HepG2 (cell line): ENCODE results near the gene TMEM132D. TPM values are rescaled to one million over a fixed set of nuclear protein-coding genes. Genes with fewer than 3 reads are reported as not detected.

Experiments
- CHD4 ChIP-seq: fragments of 200-600 bp; sonication (generic); IDR thresholded peaks from 2 replicates; pipeline ENCODE4 v1.7.0; 2017; ENCODE audit warnings: mild to moderate bottlenecking, low read length, borderline replicate concordance
- MAF1 ChIP-seq: sonication (generic); formaldehyde crosslinking; IDR thresholded peaks from 2 replicates; pipeline ENCODE4 v1.5.0; 2020; ENCODE audit warnings: missing genetic modification reagents, borderline replicate concordance
- MIER2 ChIP-seq: IDR thresholded peaks from 2 replicates; pipeline ENCODE4 v1.6.1; 2016; ENCODE audit warnings: missing biosample characterization, missing genetic modification reagents
- NKX3-1 ChIP-seq: sonication (generic); formaldehyde crosslinking; IDR thresholded peaks from 2 replicates; pipeline ENCODE4 v1.5.0; 2020; ENCODE audit warnings: missing genetic modification reagents
- PHB2 ChIP-seq: fragments of 450-650 bp; IDR thresholded peaks from 2 replicates; pipeline ENCODE4 v1.6.1; 2018; ENCODE audit not compliant: partially characterized antibody
- PRDM15 ChIP-seq: sonication (generic); formaldehyde crosslinking; IDR thresholded peaks from 2 replicates; pipeline ENCODE4 v1.4.0; 2020; ENCODE audit warnings: missing genetic modification reagents
- TRIM24 ChIP-seq: sonication (generic); formaldehyde crosslinking; IDR thresholded peaks from 2 replicates; pipeline ENCODE4 v1.8.0; 2022; ENCODE audit warnings: mild to moderate bottlenecking, missing genetic modification reagents
- ZNF317 ChIP-seq: sonication (generic); formaldehyde crosslinking; IDR thresholded peaks from 2 replicates; pipeline ENCODE4 v1.5.0; 2020; ENCODE audit warnings: mild to moderate bottlenecking, missing genetic modification reagents
- polyA plus RNA-seq, 8 experiments: library from polyadenylated mRNA; depleted of rRNA in 3 of 8; stranded (reverse) in 7 of 8; unstranded in 1 of 8; fragments of >200 nt; fragmentation: Illumina TruSeq in 4 of 8; extraction: Trizol in 4 of 8; gene quantifications; 2 replicates each; pipeline versions ENCODE4 v1.2.1 to v1.2.3, GENCODE V29; 2011 to 2016; ENCODE audit warnings: low read depth in 4 of 8, missing spikeins in 1 of 8, mixed read lengths in 1 of 8; ENCODE audit not compliant: insufficient read depth in 1 of 8
- total RNA-seq, 5 experiments: library from RNA; depleted of rRNA; stranded (reverse); fragments of >200 nt; fragmentation: Illumina TruSeq; extraction: Trizol; gene quantifications; 2 replicates each; pipeline ENCODE4 v1.2.3, GENCODE V29; 2016; ENCODE audit warnings: low read depth in 1 of 5
- TF ChIP-seq, protein P1 (sequence below): sonication (generic); formaldehyde crosslinking; conservative IDR thresholded peaks from 2 replicates; pipeline ENCODE4 v1.4.0; 2020; ENCODE audit warnings: mild to moderate bottlenecking, missing genetic modification reagents, moderate library complexity

The TMEM132D gene
- total and polyA plus RNA-seq, 2 of the 13 experiments (the other 11 are each of a cell fraction or from before 2014, with no cell fraction given) = not detected

DNA sequence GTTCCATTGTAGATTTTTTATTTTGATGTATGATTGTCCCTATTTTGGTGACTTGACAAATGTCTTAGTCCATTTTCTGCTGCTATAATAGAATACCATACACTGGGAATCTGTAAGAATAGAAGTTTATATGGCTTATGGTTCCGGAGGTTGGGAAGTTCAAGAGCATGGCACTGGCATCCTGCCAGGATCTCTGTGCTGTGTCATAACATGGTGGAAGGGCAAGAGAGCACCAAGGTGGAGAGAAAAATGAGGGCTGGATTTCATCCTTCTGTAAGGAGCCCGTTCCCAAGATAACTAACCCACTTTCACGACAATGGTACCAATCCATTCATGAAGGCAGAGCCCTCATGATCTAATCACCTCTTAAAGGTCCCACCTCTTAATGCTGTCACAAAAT, 176.7 kb downstream of the TMEM132D start (continued):
- no peak for TF ChIP-seq PRDM15 (CRISPR knock-in tag)
- TF ChIP-seq MIER2 = no peak
- TF ChIP-seq TRIM24 = no peak
- no peak for TF ChIP-seq MAF1 (CRISPR knock-in tag)
- TF ChIP-seq ZNF317 = no peak
- TF ChIP-seq CHD4 = no peak
- TF ChIP-seq, protein P1, sequence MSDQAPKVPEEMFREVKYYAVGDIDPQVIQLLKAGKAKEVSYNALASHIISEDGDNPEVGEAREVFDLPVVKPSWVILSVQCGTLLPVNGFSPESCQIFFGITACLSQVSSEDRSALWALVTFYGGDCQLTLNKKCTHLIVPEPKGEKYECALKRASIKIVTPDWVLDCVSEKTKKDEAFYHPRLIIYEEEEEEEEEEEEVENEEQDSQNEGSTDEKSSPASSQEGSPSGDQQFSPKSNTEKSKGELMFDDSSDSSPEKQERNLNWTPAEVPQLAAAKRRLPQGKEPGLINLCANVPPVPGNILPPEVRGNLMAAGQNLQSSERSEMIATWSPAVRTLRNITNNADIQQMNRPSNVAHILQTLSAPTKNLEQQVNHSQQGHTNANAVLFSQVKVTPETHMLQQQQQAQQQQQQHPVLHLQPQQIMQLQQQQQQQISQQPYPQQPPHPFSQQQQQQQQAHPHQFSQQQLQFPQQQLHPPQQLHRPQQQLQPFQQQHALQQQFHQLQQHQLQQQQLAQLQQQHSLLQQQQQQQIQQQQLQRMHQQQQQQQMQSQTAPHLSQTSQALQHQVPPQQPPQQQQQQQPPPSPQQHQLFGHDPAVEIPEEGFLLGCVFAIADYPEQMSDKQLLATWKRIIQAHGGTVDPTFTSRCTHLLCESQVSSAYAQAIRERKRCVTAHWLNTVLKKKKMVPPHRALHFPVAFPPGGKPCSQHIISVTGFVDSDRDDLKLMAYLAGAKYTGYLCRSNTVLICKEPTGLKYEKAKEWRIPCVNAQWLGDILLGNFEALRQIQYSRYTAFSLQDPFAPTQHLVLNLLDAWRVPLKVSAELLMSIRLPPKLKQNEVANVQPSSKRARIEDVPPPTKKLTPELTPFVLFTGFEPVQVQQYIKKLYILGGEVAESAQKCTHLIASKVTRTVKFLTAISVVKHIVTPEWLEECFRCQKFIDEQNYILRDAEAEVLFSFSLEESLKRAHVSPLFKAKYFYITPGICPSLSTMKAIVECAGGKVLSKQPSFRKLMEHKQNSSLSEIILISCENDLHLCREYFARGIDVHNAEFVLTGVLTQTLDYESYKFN (CRISPR knock-in tag) = no peak
- no peak for TF ChIP-seq NKX3-1 (CRISPR knock-in tag)
- TF ChIP-seq PHB2 = no peak
- TF ChIP-seq, all 625 proteins: peak for 0
